CD4-positive, alpha-beta T cell treated with Interleukin-15 for 4 hours (primary cell): Measurements from ENCODE around the gene COL18A1.
"Not testable (repeated sequence)": the region's sequence is repeated elsewhere in the genome, so short reads cannot be mapped to it uniquely, and the experiment has no call there.

Experiments
- DNase-seq: peaks from one replicate; pipeline ENCODE4 v3.0.0-alpha.2; 2020; ENCODE audit warnings: low spot score

Gene COL18A1

GRCh38 chr21:45560106-45561021, 155.4 kb downstream of the COL18A1 start:
- DNase-seq, result no peak

DNA sequence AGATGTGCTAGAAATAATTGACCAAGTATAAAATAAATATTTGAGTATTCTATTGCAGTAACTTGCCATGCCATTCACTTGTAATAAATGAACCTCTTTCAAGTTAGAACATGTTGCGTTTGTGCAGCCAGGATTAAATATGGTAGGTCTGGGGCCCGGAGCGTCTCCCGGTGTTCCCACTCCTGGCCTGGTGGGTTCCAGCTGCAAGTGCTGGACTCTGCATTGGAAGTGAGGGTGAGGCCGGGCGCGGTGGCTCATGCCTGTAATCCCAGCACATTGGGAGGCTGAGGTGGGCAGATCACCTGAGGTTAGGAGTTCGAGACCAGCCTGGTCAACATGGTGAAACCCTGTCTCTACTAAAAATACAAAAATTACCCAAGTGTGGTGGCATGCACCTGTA, 156.3 kb downstream of the COL18A1 start:
- not testable (repeated sequence) for DNase-seq

GRCh38 chr21:45562402-45562801, 157.4 kb downstream of the COL18A1 start:
- DNase-seq, result no peak

GRCh38 chr21:45562965-45563364, 158.0 kb downstream of the COL18A1 start:
- DNase-seq, result no peak
